RWPE2 (cell line): Measurements from ENCODE around the gene ITPKB.

Source experiments
- ATAC-seq: fragments of 200-7000 bp; cut with Tn5 transposase; 3 replicates; pipeline ENCODE4 v1.9.1; 2021; ENCODE audit warnings: low read depth
- DNase-seq: peaks from one replicate; pipeline ENCODE4 v3.0.0-alpha.2; 2020; ENCODE audit warnings: low spot score
- H3K27ac ChIP-seq: fragments of 450-650 bp; 2 replicates; pipeline ENCODE4 v1.5.1; 2017; ENCODE audit warnings: mild to moderate bottlenecking; ENCODE audit not compliant: poor library complexity, severe bottlenecking
- H3K27me3 ChIP-seq: fragments of 250-450 bp; sonication (Bioruptor Pico); 2 replicates; pipeline ENCODE4 v1.5.1; 2021; ENCODE audit warnings: mild to moderate bottlenecking, moderate library complexity; ENCODE audit not compliant: insufficient read depth, poor library complexity, severe bottlenecking
- H3K36me3 ChIP-seq: fragments of 250-450 bp; sonication (Bioruptor Pico); 2 replicates; pipeline ENCODE4 v1.5.1; 2020; ENCODE audit warnings: low read depth, mild to moderate bottlenecking, moderate library complexity
- H3K4me1 ChIP-seq: fragments of 250-450 bp; sonication (Bioruptor Pico); 2 replicates; pipeline ENCODE4 v1.5.1; 2021; ENCODE audit warnings: mild to moderate bottlenecking, moderate library complexity; ENCODE audit not compliant: insufficient read depth, poor library complexity, severe bottlenecking
- H3K4me3 ChIP-seq: fragments of 250-450 bp; sonication (Bioruptor Pico); 2 replicates; pipeline ENCODE4 v1.5.1; 2021; ENCODE audit warnings: mild to moderate bottlenecking, moderate library complexity; ENCODE audit not compliant: severe bottlenecking
- H3K9me3 ChIP-seq: fragments of 250-450 bp; sonication (Bioruptor Pico); 2 replicates; pipeline ENCODE4 v1.5.1; 2021; ENCODE audit warnings: mild to moderate bottlenecking, moderate library complexity; ENCODE audit not compliant: severe bottlenecking
- TF ChIP-seq, protein P1 (sequence below): fragments of 450-650 bp; IDR thresholded peaks from one replicate; pipeline ENCODE4 v1.5.1; 2017; ENCODE audit warnings: mild to moderate bottlenecking, moderate library complexity; ENCODE audit not compliant: poor library complexity, severe bottlenecking

ITPKB gene

DNA sequence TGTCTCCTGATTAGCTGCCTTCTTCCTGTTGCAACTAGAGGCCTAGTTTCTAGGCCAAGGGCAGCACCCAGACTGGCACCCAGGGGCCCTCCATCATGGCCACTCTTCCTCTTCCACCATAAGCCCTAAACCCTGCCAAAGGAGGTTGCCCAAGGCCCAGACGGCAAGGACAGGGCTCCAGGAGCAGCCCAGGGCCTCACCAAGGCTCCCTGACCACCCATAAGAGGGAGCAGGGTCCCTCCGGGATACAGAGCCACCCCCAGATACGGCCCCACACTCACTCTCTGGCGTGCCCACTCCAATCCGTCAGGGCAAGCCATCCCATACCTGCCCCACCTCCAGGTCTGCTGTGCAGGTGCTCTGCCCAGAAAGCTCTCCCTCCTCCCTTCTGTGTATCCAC lies 79.9 kb downstream of the ITPKB start:
- Histone ChIP-seq H3K4me3 (no peak overlapping the region), H3K9me3 (no peaks in the 10 kb centered on the region), H3K27me3 (no peaks in the 10 kb centered on the region), H3K36me3 (no peaks in the 10 kb centered on the region), H3K27ac (no peak overlapping the region), H3K4me1 (peaks cover 24% of the 10 kb centered on the region)
- ATAC-seq, result no peak
- TF ChIP-seq, protein P1, sequence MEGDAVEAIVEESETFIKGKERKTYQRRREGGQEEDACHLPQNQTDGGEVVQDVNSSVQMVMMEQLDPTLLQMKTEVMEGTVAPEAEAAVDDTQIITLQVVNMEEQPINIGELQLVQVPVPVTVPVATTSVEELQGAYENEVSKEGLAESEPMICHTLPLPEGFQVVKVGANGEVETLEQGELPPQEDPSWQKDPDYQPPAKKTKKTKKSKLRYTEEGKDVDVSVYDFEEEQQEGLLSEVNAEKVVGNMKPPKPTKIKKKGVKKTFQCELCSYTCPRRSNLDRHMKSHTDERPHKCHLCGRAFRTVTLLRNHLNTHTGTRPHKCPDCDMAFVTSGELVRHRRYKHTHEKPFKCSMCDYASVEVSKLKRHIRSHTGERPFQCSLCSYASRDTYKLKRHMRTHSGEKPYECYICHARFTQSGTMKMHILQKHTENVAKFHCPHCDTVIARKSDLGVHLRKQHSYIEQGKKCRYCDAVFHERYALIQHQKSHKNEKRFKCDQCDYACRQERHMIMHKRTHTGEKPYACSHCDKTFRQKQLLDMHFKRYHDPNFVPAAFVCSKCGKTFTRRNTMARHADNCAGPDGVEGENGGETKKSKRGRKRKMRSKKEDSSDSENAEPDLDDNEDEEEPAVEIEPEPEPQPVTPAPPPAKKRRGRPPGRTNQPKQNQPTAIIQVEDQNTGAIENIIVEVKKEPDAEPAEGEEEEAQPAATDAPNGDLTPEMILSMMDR, result no peak
- DNase-seq, result no peak

GRCh38 chr1:226658546-226659125 lies 80.4 kb downstream of the ITPKB start:
- Histone ChIP-seq H3K27ac (no peak overlapping the region), H3K4me1 (peaks cover 24% of the 10 kb centered on the region), H3K36me3 (no peaks in the 10 kb centered on the region), H3K27me3 (no peaks in the 10 kb centered on the region), H3K9me3 (no peaks in the 10 kb centered on the region), H3K4me3 (no peak overlapping the region)
- TF ChIP-seq, protein P1, result no peak
- ATAC-seq (no peak), DNase-seq (no peak)

GRCh38 chr1:226657895-226658545 lies 81.1 kb downstream of the ITPKB start:
- H3K4me3 ChIP-seq, result no peak overlapping the region
- no peaks in the 10 kb centered on the region for H3K36me3 ChIP-seq
- H3K27ac ChIP-seq, result peak overlapping the region; percentile 16
- no peak for DNase-seq
- no peak; the same call in 2 of the 3 replicates for ATAC-seq
- TF ChIP-seq, protein P1, result no peak
- H3K9me3 ChIP-seq, result no peaks in the 10 kb centered on the region
- no peaks in the 10 kb centered on the region for H3K27me3 ChIP-seq
- peaks cover 22% of the 10 kb centered on the region for H3K4me1 ChIP-seq

DNA sequence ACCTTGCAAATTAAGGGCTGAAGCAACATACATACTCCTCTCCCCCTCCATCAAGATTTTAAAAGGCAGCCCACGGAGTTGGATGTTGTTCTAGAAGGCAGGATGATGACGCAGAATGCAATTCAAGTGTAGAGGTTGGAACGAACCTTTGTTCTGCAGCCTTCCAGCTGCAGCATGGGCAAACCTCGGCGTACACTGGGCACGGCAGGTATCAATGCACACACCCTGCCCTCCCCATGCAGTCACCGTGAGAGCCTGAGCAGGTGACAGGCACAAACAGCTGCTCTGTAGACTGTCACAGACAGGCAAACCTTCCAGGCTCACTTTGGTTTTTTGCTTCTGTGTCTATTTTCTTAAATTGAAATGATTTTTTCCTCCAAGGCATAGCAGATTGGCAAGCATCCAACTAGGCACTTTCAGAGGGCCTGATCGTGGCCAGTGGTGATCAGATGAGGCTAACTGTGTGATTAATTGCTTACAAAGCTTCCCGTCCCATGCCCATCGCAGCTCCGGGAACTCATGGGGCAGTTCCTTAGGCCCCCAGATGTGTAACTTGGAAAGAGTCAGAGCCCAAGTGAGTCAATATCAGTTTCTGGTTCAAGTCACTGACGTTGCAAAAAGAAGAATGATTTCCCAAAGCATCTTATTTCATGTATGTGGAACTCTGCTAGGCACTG lies 82.3 kb downstream of the ITPKB start:
- H3K9me3 ChIP-seq, result no peaks in the 10 kb centered on the region
- peak; percentile 81 for ATAC-seq
- no peak overlapping the region for H3K4me3 ChIP-seq
- H3K4me1 ChIP-seq, result peaks cover 16% of the 10 kb centered on the region
- H3K27me3 ChIP-seq, result no peaks in the 10 kb centered on the region
- TF ChIP-seq, protein P1, result no peak
- H3K27ac ChIP-seq, result peak overlapping the region; percentile 16
- DNase-seq, result no peak
- no peaks in the 10 kb centered on the region for H3K36me3 ChIP-seq
